Medulla oblongata (tissue), 1 donor: ENCODE measurements around the gene CREBRF.

Experiments used
- DNase-seq: peaks from one replicate; pipeline ENCODE4 v3.0.0-alpha.2; 2015; ENCODE audit errors: extremely low spot score

Gene CREBRF

GRCh38 chr5:173158366-173158765 is 102.2 kb downstream of the CREBRF start:
- no peak for DNase-seq

DNA sequence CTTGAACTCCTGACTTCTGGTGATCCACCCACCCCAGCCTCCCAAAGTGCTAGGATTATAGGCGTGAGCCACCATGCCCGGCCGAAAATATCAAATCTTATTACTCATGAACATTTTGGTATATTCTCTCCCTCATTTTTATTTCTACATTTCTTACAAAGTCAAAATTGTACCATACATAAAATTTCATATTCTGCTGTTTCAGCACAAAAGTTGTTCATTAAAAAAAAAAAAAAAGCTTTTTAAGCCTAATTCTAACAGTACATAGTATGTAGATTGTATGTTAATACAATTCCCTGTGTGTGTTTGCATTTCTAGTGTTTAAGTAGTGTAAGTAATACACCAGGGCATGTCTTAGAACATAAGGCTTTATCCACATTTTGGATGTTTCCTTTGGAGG is 103.1 kb downstream of the CREBRF start:
- DNase-seq = no peak

- DNase-seq = no peak
These were observed 105.0 kb downstream of the CREBRF start for GRCh38 chr5:173161148-173161547.

- no peak for DNase-seq
These were observed 107.1 kb downstream of the CREBRF start for GRCh38 chr5:173163219-173163618.

- no peak for DNase-seq
These were observed 109.2 kb downstream of the CREBRF start for GRCh38 chr5:173165177-173166016.

DNA sequence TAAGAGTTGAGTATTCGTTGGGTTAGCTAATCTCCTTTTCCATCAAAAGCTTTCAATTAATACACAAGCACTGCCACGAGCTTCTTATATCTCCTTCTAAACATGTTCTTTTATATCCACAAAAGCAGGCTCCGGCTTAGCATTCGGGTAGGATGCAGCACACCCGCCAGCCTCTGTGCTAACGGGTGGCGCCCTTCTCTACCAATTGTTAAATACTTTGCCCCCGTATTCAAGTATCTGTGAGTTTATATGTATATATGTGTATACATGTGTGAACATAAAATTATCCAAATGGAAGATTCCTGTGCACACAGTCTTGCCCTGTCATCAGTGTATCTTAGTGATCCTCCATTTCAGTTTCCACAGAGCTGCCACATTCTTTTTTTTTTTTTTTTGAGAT is 116.0 kb downstream of the CREBRF start:
- no peak for DNase-seq

- no peak for DNase-seq
These were observed 119.4 kb downstream of the CREBRF start for GRCh38 chr5:173175523-173175922.

GRCh38 chr5:173178369-173178910 is 122.3 kb downstream of the CREBRF start:
- DNase-seq = no peak

DNA sequence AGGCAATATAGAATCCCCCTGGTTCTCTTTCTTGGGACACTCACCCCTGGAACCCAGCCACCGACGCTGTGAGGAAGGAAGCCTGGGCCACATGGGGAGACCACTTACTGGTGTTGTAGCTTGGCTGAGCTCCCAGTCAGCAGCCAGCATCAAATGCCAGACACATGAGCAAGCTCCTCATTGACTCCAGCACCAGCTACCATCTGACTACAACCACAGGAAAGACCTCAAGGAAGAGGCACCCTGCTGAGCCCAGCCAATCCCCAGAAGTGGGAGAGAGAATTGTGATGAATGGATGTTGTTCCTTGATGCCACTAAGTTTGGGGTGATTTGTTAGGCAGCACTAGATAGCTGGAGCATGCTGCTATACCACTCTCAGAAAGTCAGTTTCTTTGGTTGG is 124.2 kb downstream of the CREBRF start:
- no peak for DNase-seq

DNA sequence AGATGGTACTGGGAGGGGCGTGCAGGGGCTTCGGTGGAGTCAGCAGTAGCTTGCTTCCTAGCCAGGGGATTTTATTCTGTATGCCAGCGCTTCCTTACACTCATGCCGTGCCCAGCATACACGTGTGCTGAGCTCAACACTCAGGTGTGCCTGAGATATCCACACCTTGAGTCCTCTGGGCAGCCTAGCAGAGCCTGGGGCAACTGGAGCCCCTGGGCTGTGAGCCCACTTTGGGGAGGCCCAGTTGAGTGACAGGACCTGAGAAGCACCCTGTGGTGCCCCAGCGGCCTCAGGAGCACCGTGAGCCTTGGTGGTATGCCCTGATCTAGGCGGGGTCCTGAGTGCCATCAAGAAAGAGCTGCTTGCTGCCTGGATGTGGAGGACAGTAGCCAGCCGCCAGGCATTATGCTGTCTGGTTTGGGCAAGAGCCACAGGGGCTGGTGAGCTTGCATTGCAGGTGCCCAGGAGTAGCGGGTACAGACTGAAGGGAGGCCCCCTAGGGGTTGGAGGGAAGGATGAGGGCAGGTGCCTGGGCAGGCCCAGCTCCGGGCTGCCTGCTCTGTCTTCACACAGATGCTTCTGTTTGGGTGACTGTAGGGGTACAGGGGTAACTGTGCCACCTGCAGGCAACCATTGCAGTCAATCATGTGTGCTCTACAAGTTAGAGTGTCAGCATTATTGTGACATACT is 131.0 kb downstream of the CREBRF start:
- no peak for DNase-seq

DNA sequence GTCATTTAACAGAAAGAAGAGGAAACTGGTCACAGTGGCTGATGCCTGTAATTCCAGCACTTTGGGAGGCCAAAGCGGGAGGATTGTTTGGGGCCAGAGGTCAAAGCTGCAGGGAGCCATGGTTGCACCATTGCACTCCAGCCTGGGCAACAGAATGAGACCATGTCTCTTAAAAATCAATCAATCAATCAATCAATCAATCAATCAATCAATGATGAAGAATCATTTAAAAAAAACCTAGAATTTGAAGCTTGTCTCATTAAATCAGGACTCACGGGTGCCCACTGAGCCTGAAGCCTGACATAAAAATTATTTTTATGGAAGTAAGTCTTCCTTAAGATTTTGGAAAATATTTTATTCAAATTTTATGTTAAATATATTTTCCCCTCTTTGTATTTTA is 132.1 kb downstream of the CREBRF start:
- no peak for DNase-seq
